Measurements from ENCODE around the gene SELENOO. TPM values are rescaled to one million over a fixed set of nuclear protein-coding genes. Genes with fewer than 3 reads are reported as not detected.

The SELENOO gene
- total and polyA plus RNA-seq, 2 of the 13 experiments (the other 11 are each of a cell fraction or from before 2014, with no cell fraction given), result 14.4 to 19.0 TPM

DNA sequence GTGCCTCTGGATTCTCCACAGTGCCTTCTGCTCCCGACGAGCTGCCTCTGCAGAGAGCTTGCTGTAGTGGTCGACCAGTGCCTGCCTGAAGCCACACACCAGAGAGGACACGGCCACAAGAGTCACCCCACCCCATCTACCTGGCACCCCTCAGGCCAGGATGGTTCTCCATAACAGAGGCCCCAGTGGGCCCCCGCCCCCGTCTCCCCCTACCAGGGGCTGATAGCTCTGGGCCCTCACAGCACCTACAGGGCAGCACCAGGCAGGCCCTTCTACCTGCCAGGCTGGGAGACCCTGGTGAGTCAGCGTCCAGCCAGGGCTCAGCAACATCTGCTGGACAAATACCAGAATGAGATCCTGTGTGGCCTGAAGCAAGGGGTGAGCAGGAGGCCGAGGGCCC, 21.7 kb downstream of the SELENOO start (continued):
- TF ChIP-seq SYNCRIP (IDR thresholded peaks at IDR 0.05; ENCODE audit: insufficient read depth, low read depth, low read length) (no peak), ZNF605 (CRISPR knock-in tag; IDR thresholded peaks at IDR 0.05) (no peak), KMT2A (CRISPR knock-in tag; IDR thresholded peaks at IDR 0.05) (no peak), ZNF670 (CRISPR knock-in tag; IDR thresholded peaks at IDR 0.05; ENCODE audit: borderline replicate concordance) (no peak), GLI4 (CRISPR knock-in tag; IDR thresholded peaks at IDR 0.05; ENCODE audit: borderline replicate concordance) (no peak), ZSCAN12 (CRISPR knock-in tag; IDR thresholded peaks at IDR 0.05) (no peak)
- TF ChIP-seq, protein P1, sequence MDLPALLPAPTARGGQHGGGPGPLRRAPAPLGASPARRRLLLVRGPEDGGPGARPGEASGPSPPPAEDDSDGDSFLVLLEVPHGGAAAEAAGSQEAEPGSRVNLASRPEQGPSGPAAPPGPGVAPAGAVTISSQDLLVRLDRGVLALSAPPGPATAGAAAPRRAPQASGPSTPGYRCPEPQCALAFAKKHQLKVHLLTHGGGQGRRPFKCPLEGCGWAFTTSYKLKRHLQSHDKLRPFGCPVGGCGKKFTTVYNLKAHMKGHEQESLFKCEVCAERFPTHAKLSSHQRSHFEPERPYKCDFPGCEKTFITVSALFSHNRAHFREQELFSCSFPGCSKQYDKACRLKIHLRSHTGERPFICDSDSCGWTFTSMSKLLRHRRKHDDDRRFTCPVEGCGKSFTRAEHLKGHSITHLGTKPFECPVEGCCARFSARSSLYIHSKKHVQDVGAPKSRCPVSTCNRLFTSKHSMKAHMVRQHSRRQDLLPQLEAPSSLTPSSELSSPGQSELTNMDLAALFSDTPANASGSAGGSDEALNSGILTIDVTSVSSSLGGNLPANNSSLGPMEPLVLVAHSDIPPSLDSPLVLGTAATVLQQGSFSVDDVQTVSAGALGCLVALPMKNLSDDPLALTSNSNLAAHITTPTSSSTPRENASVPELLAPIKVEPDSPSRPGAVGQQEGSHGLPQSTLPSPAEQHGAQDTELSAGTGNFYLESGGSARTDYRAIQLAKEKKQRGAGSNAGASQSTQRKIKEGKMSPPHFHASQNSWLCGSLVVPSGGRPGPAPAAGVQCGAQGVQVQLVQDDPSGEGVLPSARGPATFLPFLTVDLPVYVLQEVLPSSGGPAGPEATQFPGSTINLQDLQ (CRISPR knock-in tag; IDR thresholded peaks at IDR 0.05), result no peak
- TF ChIP-seq, protein P2, sequence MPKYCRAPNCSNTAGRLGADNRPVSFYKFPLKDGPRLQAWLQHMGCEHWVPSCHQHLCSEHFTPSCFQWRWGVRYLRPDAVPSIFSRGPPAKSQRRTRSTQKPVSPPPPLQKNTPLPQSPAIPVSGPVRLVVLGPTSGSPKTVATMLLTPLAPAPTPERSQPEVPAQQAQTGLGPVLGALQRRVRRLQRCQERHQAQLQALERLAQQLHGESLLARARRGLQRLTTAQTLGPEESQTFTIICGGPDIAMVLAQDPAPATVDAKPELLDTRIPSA (CRISPR knock-in tag; IDR thresholded peaks at IDR 0.05; ENCODE audit: borderline replicate concordance), result no peak

DNA sequence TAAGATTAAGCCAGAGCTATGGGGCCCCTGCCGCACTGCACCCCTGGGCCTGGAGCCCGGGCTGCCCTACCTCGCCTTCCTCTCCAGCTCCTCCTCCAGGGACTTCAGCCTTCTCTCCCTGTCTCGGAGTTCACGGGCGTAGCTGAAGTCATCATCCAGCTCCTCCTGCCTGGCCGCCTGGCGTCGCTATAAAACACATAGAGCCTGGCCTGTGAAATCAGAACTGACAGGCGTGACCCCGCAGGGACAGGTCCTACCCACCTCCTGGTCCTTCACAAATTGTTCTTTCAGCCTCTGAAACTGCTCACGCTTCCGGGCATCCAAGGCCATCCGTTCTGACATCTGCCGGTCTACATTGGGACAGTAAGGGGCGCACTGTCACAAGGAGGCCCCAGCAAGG, 23.3 kb downstream of the SELENOO start:
- ATAC-seq (no peak), DNase-seq (ENCODE audit: low spot score) (no peak), FAIRE-seq (no peak)
- no TSS peak for BruUV-seq (replicated peaks)
- no peaks in the 10 kb centered on the region for H3K79me2 ChIP-seq (ENCODE audit: insufficient read depth, low read length)
- H4K20me1 ChIP-seq (ENCODE audit: insufficient read depth, low read length), result no peaks in the 10 kb centered on the region
- in situ Hi-C loops (cut with HindIII; ENCODE audit: extremely low pct_ligation_motif_present, low pct_unique_long_range_greater_than_20kb), result no loop called here
- H3K27me3 ChIP-seq (ENCODE audit: control insufficient read depth in 1 of 2, insufficient read depth in 2 of 2, low read length in 2 of 2), result no peaks in the 10 kb centered on the region
- no peak overlapping the region for H3K4me2 ChIP-seq (ENCODE audit: low read depth, low read length)
- TF ChIP-seq MTF2 (CRISPR knock-in tag; IDR thresholded peaks at IDR 0.05; ENCODE audit: borderline replicate concordance), result no peak
- TF ChIP-seq, protein P3, sequence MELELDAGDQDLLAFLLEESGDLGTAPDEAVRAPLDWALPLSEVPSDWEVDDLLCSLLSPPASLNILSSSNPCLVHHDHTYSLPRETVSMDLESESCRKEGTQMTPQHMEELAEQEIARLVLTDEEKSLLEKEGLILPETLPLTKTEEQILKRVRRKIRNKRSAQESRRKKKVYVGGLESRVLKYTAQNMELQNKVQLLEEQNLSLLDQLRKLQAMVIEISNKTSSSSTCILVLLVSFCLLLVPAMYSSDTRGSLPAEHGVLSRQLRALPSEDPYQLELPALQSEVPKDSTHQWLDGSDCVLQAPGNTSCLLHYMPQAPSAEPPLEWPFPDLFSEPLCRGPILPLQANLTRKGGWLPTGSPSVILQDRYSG (CRISPR knock-in tag; IDR thresholded peaks at IDR 0.05), result no peak
- TF ChIP-seq KDM1A (CRISPR knock-in tag; IDR thresholded peaks at IDR 0.05), result no peak
- TF ChIP-seq SP140L (CRISPR knock-in tag; IDR thresholded peaks at IDR 0.05; ENCODE audit: borderline replicate concordance), result no peak
- TF ChIP-seq ZNF451 (CRISPR knock-in tag; IDR thresholded peaks at IDR 0.05), result no peak
- no peak overlapping the region for H3K9ac ChIP-seq (ENCODE audit: insufficient read depth, low read depth, low read length)
- WGBS (ENCODE audit: low lambda C conversion rate), result 97% methylated on average over 14 of the region's 16 CpGs
- ChIA-PET CTCF (ENCODE audit: low intra/inter-chr PET ratio, low total read pairs) (no interaction called here), POLR2A (no interaction called here)
- no peak overlapping the region for H3K4me3 ChIP-seq (replicated peaks in 1 of 3; ENCODE audit: insufficient read depth in 1 of 3, low read depth in 2 of 3, low read length in 3 of 3)
- intact Hi-C loops (cut with micrococcal nuclease; ENCODE audit: unreplicated experiment), result no loop called here
- no peak overlapping the region for H3K27ac ChIP-seq (ENCODE audit: extremely low read length, insufficient read depth, low read length)
- no peak overlapping the region for H2AFZ ChIP-seq (ENCODE audit: low read length)
- H3K9me3 ChIP-seq (ENCODE audit: low read length), result no peaks in the 10 kb centered on the region
- peaks cover 11% of the 10 kb centered on the region for H3K4me1 ChIP-seq (ENCODE audit: insufficient read depth, low read length)
- H3K36me3 ChIP-seq (replicated peaks in 1 of 2; ENCODE audit: control insufficient read depth in 1 of 2, insufficient read depth in 2 of 2, low read length in 2 of 2), result peaks cover 22 to 41% of the 10 kb centered on the region in 2 experiments; a peak in 4 of 5 replicates

All from HepG2 (cell line).